Testis (tissue), 2 donors: ENCODE data around the gene KCNAB1.
"Not testable (repeated sequence)": the region's sequence is repeated elsewhere in the genome, so short reads cannot be mapped to it uniquely, and the experiment has no call there.

Source experiments
- POLR2A ChIP-seq: fragments of 450-650 bp; IDR thresholded peaks from one replicate; pipeline ENCODE4 v1.6.1; 2017; ENCODE audit warnings: antibody characterized with exemption, mild to moderate bottlenecking, moderate library complexity
- TF ChIP-seq, protein P1 (sequence below), 3 experiments: fragments of 450-650 bp in 2 of 3; fragments of 200-600 bp in 1 of 3; sonication (generic) in 1 of 3; IDR thresholded peaks; one replicate each; pipeline ENCODE4 v1.5.1; 2016 to 2019; ENCODE audit warnings: antibody characterized with exemption in 3 of 3, mild to moderate bottlenecking in 2 of 3, moderate library complexity in 1 of 3

DNA sequence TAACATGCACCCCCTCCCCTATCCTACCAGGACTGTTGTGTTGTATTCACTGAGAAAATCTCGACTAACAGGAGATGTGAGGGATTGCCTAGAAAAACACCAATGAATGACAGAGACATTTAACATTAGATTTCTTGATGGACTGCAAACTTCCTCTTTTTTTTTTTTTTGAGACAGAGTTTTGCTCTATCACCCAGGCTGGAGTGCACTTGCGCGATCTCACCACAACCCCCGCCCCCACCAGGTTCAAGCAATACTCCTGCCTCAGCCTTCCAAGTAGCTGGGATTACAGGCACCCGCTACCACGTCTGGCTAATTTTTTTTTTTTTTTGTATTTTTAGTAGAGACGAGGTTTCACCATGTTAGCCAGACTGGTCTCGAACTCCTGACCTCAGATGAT, 17.0 kb downstream of the KCNAB1 start:
- TF ChIP-seq, protein P1, sequence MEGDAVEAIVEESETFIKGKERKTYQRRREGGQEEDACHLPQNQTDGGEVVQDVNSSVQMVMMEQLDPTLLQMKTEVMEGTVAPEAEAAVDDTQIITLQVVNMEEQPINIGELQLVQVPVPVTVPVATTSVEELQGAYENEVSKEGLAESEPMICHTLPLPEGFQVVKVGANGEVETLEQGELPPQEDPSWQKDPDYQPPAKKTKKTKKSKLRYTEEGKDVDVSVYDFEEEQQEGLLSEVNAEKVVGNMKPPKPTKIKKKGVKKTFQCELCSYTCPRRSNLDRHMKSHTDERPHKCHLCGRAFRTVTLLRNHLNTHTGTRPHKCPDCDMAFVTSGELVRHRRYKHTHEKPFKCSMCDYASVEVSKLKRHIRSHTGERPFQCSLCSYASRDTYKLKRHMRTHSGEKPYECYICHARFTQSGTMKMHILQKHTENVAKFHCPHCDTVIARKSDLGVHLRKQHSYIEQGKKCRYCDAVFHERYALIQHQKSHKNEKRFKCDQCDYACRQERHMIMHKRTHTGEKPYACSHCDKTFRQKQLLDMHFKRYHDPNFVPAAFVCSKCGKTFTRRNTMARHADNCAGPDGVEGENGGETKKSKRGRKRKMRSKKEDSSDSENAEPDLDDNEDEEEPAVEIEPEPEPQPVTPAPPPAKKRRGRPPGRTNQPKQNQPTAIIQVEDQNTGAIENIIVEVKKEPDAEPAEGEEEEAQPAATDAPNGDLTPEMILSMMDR (IDR thresholded peaks at IDR 0.05) = not testable (repeated sequence)
- not testable (repeated sequence) for TF ChIP-seq POLR2A
